Stimulated activated CD4-positive, alpha-beta T cell treated with anti-CD3 and anti-CD28 coated beads, Interleukin-4, amount 100 ng/mL, for 24 hours (primary cell): ENCODE results near the gene SLC25A18.

Source experiments
- DNase-seq: peaks from one replicate; pipeline ENCODE4 v3.0.0-alpha.2; 2020

The SLC25A18 gene

DNA sequence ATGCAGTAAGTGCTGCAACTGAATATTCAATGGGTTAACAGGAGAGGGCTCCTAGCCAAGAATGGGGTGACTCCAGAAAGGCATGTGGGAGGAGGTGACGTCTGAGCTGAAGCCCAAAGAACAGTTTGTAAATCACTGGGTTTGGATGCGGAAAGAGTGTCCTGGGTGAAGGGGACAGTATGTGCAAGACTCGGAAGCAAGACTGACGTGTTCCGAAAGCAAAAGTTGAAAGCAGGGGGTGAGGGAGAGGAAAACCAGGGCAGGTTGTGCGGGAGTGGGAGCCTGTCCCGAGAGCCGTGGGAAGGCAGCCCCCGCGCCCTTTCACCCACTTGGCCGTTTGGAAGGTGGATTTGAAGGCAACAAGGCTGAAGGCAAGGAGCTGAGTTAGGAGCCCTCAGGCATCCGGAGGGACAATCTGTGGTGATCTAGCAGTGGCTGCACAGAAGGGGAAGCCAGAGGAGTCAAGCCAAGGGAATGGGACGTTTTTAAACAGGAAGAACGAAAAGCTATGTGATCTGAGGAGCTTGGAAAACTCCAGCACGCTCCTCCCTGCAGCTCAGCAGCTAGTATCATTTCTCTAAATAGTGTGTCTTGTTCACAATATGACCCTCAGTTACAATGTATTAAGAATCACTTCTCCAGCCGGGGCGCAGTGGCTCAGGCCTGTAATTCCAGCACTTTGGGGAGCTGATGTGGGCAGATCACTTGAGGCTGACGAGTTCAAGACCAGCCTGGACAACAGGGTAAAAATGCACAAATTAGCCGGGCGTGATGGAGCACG, 7.7 kb downstream of the SLC25A18 start:
- no peak for DNase-seq

GRCh38 chr22:17575151-17575550, 11.9 kb downstream of the SLC25A18 start:
- DNase-seq = no peak

GRCh38 chr22:17575681-17576080, 12.4 kb downstream of the SLC25A18 start:
- DNase-seq = no peak

DNA sequence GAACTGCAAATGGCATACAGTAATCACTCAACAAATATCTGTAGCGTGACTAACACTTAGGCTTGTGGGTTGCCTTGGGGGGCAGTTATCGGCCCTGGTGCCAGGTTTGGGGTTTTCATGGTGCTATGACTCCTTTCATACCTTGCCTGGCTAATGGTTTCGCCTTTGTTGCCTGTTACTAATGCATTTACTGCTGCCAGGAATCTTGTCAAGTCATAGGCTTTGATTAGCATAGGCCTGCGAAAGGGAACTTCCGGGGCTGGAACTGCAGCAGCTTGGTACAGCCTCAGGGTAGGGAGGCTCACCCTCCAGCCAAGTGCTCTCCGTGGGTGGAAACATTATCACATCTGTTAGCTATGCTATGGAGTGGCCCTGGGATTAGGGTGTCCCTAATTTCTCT, 13.2 kb downstream of the SLC25A18 start:
- DNase-seq = no peak

- no peak for DNase-seq
Measured at GRCh38 chr22:17578136-17578754, 14.9 kb downstream of the SLC25A18 start.

DNA sequence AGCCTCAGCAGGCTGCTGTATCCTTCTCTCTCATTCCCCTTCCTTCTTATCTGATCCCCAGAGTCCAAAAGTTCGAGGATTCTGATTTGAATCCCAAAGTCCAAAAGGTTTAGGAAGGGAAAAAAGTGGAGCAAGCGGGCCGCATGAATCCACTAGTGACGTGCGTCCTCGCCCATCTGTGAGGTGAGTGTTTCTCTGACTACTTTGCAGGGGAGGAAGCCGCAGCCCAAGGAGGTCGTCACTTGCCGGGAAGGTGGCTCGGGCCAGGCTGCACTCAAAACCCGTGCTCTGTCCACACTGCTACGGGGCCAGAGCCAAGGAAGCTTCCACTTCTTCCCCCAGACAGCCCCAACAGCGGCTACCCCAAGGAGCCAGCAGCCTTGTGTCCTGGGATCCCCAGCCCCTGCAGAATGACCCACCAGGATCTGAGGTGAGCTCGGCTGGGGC, 16.3 kb downstream of the SLC25A18 start:
- DNase-seq = no peak

- DNase-seq = no peak
Measured at GRCh38 chr22:17580441-17581031, 17.2 kb downstream of the SLC25A18 start.

DNA sequence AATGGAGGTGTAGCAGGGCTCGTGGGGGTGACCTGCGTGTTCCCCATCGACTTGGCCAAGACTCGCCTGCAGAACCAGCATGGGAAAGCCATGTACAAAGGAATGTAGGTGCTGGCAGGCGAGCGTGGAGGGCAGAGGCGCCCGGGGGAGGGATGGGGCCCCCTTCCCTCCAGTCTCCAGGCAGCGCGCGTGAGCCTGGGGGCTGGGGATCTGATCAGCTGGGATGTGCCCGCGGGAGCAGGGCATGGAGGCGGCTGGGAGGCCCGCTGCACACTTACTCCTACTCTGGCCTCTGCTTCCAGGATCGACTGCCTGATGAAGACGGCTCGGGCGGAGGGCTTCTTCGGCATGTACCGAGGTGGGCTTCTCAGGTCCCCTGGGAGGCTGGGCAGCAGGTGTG, 17.8 kb downstream of the SLC25A18 start:
- no peak for DNase-seq

GRCh38 chr22:17581631-17582030, 18.3 kb downstream of the SLC25A18 start:
- no peak for DNase-seq

- no peak for DNase-seq
Measured at GRCh38 chr22:17583151-17583550, 19.9 kb downstream of the SLC25A18 start.

- DNase-seq = no peak
Measured at GRCh38 chr22:17586831-17587440, 23.6 kb downstream of the SLC25A18 start.

- DNase-seq = no peak
Measured at GRCh38 chr22:17587629-17588028, 24.3 kb downstream of the SLC25A18 start.

DNA sequence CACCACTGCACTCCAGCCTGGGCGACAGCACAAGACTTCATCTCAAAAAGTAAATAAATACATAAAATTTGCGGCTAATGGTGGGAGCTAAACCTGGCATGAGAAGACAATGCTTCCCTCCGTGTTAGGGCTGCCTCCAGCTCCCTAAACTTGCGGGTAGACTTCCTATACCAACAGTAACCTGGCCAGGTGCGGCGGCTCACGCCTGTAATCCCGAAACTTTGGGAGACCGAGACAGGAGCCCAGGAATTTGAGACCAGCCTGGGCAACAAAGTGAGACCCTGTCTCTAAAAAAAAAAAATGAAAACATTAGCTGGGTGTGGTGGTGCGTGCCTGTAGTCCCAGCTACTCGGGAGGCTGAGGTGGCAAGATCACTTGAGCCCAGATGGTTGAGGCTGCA, 25.3 kb downstream of the SLC25A18 start:
- no peak for DNase-seq

GRCh38 chr22:17589810-17590375, 26.6 kb downstream of the SLC25A18 start:
- no peak for DNase-seq

DNA sequence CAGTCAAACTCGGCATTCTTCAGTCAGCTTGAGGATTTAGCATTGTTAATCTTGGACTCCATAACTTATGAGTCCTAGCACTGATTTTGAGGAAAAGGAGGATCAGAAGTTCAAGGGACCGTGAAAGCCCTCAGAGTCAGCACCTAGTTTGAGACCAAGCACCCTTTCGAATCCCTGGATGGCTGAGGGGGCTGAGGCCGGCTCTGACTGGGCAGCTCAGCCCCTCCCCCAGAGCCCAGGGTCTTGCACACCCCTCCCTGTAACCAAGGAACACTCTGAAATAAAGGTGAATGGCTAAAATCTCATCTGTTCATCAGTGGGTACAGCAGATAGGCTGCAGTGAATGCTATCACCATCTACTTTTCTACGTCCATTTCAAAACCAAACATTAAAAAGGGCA, 27.3 kb downstream of the SLC25A18 start:
- no peak for DNase-seq

GRCh38 chr22:17592201-17592600, 28.9 kb downstream of the SLC25A18 start:
- DNase-seq = no peak

- no peak for DNase-seq
Measured at GRCh38 chr22:17596226-17596625, 32.9 kb downstream of the SLC25A18 start.

- DNase-seq = no peak
Measured at GRCh38 chr22:17597217-17597616, 33.9 kb downstream of the SLC25A18 start.

GRCh38 chr22:17598318-17598717, 35.0 kb downstream of the SLC25A18 start:
- DNase-seq = no peak

GRCh38 chr22:17601031-17601430, 37.7 kb downstream of the SLC25A18 start:
- DNase-seq = no peak

- DNase-seq = no peak
Measured at GRCh38 chr22:17603668-17604067, 40.4 kb downstream of the SLC25A18 start.

- DNase-seq = no peak
Measured at GRCh38 chr22:17606496-17606895, 43.2 kb downstream of the SLC25A18 start.

GRCh38 chr22:17607891-17608521, 44.7 kb downstream of the SLC25A18 start:
- DNase-seq = no peak
